DND-41 (cell line): ENCODE data around the gene CENPX.

ENCODE experiments used
- CTCF ChIP-seq: IDR thresholded peaks from 2 replicates; pipeline ENCODE4 v1.5.1; 2012; ENCODE audit warnings: borderline replicate concordance, low read length, moderate library complexity, mild to moderate bottlenecking; ENCODE audit not compliant: poor library complexity, severe bottlenecking; ENCODE audit errors: extremely low read depth
- EZH2 ChIP-seq: IDR thresholded peaks from 3 replicates; pipeline ENCODE4 v1.6.1; 2012; ENCODE audit warnings: borderline replicate concordance, low read depth, mild to moderate bottlenecking, moderate library complexity, low read length, inconsistent platforms; ENCODE audit not compliant: severe bottlenecking

GRCh38 chr17:81987161-81987770 lies 35.4 kb downstream of the CENPX start:
- TF ChIP-seq CTCF (no peak), EZH2 (no peak)
